RCC 7860 (cell line): Measurements from ENCODE around the gene KRT84.
A peak's percentile ranks its signal among the peaks of the same experiment; 100 is the strongest.

ENCODE experiments used
- DNase-seq: peaks from one replicate; pipeline ENCODE4 v3.0.0-alpha.2; 2015; ENCODE audit warnings: low spot score
- FAIRE-seq: peaks from 2 replicates; lab custom pipeline; 2012; peaks lifted over from hg19 to GRCh38; lab: Jason Lieb, UNC

KRT84 gene

DNA sequence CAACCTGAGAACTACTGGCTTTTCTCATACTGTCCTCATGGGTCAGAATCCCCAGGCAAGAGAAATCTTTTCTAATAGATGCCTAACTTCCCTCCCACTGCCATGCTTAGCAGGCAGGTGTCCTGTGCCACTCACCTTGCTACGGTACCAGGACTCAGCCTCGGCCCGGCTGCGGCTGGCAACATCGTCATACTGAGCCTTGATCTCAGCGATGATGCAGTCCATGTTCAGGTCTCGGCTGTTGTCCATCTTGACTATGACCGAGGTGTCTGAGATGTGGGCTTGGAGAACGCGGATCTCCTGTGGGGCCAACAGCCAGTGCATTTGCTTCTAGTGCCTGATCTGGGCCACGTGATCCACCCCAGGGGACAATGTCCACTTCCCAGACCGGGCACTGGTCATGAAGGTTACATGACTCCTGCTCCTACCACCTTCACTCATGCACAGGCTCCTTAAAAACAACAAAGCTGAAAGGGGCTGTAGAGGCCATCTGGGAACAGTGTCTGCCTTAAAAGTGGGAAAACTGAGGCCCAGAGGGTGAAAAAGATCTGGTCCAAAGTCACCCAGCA, 22.3 kb downstream of the KRT84 start:
- DNase-seq (no peak), FAIRE-seq (no peak)

DNA sequence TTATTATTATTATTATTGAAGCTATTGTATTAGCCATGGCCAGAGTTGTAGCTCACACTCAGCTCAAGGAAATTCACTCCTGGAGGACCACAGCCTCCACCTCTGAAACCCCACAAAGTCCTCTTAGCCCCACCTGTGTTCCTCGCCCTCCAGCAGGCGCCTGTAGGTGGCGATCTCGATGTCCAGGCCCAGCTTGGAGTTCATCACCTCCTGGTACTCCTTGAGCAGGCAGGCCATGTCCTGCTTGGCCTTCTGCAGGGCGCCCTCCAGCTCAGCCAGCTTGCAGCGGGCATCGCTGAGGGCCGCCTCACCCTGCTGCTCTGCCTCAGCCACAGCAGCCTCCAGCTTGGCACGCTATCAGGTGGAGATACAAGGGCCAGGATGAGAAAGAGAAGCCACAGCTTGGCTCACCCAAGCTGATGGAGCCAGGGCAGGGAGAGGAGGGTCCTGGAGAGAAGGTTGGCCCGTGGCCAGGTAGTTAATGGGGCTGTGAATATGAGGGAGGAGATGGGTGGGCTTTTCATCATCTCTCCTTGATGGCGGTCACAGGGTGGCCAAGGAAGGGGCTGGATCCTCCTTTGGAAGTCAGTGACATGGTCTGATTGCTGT, 23.2 kb downstream of the KRT84 start:
- DNase-seq (no peak), FAIRE-seq (no peak)

DNA sequence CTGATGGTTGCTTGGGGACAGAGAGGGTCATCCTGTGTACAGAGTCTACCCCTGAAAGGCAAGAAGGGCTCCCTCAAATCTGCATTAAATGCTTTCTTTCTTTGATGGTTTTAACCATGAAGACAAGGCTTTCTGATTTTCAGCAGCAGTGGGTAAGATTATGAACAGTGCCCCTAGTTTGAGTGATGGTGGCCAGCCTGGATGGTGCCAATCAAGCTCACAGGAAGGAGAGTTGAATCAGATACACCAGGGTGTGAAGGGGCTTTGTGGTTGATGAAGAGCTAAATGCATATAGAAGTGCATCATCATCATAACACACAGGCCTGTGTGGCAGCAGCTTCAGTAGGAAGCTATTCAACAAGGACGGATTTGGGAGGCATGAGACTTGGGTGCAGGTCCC, 23.9 kb downstream of the KRT84 start:
- FAIRE-seq: no peak
- no peak for DNase-seq

DNA sequence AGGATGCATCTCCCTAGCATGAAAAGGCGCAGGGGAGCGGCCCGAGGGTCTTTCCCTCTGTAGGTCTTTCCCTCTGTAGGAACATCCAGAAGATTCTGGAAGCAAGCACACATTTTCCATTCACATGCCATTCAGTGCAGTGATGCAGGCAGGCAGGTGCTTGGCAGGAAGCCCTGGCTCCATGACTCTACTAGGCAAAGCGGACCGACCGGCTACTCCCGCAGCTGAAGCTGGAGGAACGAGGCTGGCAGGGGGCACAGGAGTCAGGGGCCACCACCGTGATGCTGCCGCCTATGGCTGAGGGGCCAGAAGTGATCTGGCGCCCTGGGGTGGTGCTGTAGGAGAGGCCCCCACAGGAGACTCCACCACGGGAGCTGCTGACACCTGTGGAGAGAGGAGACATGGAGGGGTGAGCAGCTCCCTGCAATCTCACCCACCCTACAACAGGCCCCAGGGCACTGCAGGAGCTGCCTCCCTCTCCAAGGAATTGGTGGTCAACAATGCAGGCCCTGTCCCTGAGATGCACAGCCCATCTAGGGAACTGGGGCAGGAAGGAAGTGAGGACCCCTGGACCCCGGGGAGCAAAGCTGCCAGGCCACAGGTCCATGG, 24.7 kb downstream of the KRT84 start:
- FAIRE-seq: no peak
- no peak for DNase-seq

DNA sequence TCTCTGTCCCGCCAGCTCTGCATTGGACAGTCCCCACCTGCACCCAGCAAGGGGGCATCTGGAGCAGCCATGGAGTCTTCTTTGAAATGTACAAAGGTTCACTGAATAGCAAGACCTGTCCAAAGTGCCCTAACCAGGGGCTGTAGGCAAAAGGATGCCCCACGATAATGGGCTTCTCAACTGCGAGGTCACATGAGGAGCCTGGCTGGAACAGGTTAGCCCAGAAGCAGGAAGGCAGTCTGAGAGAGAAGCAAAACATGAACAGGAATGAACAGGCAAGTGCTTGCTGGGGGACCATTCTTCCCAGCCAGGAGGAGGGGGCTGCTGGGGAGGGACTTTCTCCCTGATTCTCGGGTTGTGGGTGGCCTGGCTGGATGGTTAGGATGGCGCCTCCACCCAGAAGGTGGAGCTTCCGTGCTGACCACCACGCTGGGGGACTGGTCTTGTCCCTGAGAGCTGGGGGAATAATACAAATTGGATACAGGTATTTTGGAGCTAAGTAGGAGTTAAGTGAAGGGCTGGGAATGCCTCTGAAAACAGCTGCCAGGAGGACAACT, 25.3 kb downstream of the KRT84 start:
- FAIRE-seq (no peak), DNase-seq (no peak)

DNA sequence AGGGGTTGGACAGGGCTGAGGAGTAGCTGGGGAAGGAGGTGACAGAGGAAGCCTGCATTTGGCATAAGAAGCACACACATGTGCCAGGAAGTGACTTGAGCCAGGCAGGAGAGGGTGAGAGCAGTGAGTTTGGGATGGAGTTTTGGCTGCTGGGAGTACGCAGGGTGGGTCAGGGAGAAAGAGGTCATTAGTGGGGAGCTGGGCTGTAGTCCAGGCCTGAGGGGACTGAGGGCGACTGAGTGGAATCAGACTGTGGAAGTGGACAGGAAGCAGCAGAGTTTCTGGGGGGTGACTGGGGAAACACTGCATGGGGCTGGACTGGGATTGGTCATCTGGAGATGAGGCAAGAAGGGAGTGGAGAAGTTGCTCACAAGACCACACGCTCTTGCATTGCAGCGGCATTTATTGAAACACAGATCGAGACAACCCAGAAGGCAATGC, 25.8 kb downstream of the KRT84 start:
- FAIRE-seq: no peak
- DNase-seq: no peak

DNA sequence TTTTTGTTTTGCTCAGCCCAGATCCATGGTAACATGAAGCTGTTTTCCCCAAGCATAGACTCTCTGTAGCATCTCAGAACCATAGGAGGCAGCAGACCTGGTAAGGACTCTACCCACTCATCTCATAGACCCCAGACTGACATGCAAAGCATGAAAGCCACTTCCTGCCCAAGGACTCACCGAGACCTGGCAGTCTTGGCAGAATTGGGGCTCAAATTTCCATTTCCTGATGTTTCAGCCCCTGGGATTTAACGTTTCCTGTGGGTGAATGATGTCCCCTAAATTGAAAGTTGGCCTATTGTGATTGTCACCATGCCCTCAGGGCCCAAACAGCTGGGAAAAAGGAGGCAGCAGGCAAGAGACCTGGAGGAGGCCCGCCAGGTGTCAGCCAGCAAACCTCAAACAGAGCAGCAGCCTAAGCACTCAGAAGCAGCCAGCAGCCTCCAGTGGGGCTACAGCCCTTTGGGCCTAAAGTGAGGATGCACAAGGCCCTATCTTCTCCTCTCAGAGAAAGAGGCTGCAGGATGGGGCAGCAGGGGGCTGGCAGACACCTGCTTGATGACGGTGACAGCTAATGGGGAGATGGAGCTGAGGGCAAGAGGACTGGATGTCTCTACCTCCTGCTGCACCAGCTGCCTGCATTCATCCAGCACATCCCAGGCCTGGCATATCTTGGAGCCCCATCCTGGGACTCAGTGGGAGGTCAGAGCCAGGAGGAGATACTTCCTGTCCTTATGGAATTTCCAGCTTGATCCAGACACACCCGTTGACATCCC, 26.7 kb downstream of the KRT84 start:
- no peak for FAIRE-seq

DNA sequence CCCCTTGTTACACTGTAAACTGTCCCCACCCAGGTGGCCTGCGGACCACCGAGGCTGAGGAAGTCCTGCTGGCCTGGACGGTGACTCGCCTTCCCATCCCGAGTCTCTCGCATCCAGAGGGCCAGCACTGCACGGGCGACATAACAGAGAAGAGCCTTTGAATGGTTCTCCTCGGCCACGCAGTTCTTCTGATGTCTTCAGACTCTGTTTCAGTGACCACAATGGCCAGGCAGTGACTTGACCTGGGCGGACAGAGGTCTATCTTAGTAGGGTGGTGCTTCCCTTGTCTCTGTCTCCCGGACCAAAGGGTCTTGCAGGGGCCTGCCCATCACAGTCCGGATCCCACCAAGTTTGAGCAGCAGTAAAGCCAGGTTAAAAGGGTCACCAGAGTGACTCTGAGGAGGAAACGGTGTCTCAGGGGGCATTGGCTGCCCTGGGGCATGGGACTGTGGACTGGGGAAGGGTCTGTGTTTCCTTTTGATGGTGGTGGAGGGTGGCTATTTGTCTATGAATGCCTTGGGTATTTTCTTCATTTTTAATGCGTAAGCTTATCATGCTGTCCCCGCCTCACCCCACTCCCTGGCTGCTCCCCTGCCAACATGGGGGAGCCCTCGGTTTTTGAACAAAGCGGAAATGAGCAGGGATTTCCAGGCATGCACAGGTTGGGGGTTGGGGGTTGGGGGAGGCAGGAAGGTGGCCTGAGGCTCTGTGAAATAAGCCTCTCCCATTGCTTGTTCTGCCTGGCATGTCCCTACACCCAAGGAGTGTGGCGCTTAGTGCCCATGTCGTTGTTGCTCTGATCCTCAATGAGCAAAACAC, 28.5 kb downstream of the KRT84 start:
- no peak for DNase-seq
- no peak for FAIRE-seq

More for the DNA sequence above, 26.7 kb downstream of the KRT84 start:
- DNase-seq: no peak

DNA sequence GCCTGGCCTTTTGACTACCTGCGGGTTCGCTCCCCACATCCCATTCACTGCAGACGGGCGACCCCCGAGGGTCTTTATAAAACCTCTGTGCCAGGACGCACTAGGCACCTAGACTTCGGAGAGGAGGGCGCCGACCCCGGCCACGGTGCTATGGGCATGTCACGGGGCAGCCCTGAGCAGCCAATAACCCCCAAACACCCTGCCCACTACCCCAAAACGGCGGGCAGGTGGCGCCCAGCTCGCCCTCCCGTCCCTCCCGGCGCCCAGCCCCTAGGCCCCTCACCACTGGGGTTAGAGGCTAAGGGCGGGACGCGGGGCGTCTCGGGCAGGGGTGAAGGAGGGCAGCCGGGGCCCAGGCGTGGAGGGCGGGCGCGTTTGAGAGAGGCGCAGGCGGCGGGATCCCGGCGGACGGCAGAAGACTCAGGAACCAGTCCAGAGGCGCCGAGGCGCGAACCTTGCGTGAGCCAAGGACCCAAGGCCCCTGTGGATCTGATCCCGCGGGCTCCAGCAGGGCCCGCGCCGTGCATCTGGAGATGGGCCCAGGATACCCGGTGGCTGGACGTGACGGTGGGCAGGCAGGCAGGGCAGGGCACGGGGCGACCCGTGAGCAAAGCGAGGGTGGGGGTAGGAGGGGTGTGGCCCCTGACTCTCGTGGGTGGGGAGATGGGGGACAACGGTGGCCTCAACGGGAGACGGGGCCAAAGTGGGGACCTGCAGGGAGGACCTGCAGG, 29.3 kb downstream of the KRT84 start:
- DNase-seq: no peak
- FAIRE-seq: no peak

DNA sequence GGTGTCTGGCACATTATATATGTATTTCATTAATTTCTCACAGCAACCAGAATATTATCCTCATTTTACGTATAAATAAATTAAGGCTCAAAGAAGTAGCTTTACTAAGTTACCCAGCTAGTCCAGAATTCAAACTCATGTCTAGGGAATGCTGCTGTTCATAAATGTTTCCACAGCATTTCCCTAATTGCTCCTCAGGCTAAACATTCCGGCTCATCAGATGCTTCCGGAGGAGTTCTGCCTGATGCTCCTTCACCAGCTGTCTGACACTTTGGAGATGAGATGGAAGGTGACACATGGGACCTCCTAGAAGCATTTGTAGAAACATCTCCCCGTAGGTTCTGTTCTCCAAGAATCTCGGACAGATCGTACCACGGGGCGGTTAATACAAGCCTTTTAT, 30.3 kb downstream of the KRT84 start:
- no peak for DNase-seq
- FAIRE-seq: no peak

DNA sequence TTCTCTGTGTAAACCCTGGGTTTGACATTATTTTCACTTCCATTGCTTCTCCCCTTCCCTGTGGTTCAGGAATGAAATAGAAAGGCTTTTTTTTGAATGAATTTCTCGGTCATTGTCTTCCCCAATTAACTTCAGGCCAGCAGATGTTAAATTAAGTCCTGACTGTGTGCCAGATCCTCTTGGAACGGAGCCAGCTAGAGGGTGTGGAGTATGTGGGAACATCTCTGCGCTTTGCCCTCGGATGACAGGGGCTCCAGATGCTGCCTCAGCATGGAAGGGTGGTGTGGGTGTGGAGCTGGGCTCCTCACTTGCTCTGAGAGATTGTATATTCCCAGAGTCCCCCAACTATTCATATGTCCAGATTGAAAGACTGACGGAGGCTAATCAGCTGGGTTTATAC, 31.3 kb downstream of the KRT84 start:
- FAIRE-seq: no peak
- DNase-seq: no peak

DNA sequence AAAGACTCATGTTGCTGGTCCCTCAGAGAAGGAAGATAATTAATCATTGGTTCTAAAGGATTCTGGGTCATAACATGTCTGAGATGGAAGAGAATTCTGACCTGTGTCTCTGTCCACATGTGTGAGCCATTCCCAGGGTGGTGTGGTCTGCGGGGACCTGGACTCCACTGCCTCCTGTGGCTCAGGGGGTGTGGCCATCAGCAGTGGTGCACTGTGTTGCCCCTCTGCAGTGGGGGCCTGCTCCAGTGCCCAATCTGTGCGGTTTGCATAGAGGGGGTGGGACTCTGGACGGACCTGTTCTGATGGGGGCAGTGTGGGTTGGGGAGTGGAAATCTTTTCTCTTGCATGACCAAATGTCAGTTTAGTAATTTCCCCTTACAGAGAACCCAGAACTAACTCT, 31.7 kb downstream of the KRT84 start:
- FAIRE-seq (no peak), DNase-seq (no peak)

DNA sequence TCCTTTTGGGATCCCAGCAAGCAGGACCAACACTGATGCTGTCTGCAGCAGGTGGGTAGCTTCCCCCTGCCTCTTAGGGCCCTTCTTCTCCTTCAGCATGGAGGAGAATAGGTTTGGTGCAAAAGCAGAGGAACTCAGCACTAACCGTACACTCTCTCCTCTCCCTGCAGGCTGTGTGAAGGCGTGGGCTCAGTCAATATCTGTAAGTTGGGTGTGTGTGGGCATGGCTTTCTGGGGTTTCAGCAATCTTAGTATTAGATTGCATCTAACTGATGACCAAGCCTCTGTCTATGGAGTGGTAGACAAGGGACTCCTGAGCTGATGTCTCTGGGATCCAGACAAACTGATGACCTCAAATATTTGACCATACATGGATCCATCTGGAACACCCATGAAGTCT, 32.5 kb downstream of the KRT84 start:
- FAIRE-seq: no peak

DNA sequence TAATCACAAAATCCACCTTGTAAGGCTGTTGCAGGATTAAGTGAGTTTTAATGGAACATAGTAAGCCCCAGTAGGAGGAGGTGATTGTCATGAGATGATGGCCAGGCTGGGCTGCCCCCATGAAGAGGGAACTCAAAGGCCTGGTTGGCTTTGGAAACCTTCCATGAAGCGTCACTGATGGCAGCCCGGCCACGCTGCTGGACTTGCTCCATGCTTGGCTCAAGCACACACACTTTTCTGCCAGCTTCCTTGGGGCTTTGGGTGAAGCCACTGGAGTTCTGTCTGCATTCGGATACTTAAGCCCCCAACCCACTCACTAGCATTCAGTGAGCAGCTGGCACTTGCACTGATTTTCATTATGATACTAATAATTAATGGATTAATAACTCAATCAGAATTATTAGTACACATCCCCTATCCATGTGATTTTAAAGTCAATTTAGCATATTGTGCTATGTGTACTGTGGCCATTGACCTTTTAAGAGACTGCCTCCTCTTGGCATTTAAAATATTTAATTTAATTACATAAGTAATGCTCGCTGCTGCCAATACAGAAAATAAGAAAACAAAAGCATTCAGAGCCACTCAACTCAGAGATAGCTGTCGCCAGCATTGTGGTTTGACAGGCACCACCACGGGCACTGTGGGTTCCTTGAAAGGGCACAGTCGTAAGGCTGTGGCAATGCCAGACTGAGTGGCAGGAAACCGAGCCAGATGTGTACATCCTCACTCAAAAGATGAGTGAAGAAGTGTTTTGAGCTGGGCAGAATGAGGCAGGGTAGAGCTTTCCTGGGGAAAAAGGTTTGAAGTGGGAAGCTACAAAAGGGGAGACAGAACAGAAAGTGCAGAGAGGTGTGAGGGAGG, 34.0 kb downstream of the KRT84 start:
- DNase-seq (no peak), FAIRE-seq (no peak)

More for the DNA sequence above, 32.5 kb downstream of the KRT84 start:
- DNase-seq: no peak

DNA sequence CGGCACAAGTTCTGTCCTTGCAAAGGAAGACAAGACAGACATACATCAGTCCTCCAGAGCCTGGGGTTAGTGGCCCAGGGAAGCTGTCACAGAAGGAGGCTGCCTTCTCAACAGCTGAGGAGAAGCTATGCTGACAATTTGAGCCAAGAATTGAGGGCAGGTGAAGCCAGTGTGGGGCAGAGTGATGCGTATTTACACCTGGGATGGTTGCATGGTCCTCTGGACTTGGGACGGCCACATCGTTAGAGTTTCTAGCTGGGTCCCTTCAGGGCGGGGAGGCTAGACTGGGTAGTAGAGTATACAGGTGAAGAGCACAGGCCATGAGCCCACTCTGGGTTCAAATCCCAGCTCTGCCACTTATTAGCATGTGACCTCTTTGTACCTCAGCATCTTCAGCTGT, 34.7 kb downstream of the KRT84 start:
- FAIRE-seq: no peak
- DNase-seq: no peak

DNA sequence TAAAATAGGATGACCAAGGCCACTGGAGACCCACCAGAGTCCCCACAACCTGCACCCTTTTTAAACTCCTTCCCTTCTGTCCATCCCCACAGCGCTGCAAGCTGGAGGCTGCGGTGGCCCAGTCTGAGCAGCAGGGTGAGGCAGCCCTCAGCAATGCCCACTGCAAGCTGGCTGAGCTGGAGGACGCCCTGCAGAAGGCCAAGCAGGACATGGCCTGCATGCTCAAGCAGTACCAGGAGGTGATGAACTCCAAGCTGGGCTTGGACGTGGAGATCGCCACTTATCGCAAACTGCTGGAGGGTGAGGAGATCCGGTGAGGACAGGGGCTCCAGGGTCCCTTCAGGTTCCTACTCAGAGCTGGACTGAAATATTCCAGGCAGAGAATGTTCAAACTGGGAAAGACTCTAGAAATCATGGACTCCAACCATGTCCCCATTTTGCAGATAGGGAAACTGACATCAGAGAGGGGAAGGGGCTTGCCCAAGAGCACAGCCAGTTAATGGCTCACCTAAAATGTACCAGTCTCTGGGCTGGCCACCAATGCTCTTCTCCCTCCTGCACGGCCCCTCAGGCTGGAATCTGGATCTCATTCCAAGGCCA, 35.3 kb downstream of the KRT84 start:
- FAIRE-seq: no peak

DNA sequence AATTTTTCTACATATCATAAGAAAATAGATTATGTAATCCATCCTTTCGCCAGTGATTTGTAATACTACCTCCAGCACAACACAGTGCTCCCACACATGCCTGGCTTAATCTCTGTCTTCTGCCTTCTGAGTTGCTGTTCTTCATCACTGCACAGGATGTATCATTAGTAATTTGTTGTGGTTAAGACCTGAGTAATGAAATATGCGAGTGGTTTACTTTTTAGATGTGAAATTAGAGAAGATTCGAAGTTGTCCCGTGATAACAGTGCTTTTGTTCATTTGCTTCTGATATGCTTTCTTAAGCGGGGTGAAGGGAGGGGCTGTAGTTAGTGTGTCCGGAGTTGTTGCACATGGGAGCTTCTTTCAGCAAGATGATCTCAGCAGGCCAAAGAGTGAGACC, 36.3 kb downstream of the KRT84 start:
- DNase-seq: peak; percentile 39
- FAIRE-seq: no peak

More for the DNA sequence above, 35.3 kb downstream of the KRT84 start:
- no peak for DNase-seq
